Aorta (tissue), 5 donors: ENCODE measurements around the gene PALB2. TPM values are rescaled to one million over a fixed set of nuclear protein-coding genes. Genes with fewer than 3 reads are reported as not detected.

Experiments
- ATAC-seq: fragments of 200-7000 bp; cut with Tn5 transposase; one replicate; pipeline ENCODE4 v1.9.1; 2022; ENCODE audit warnings: moderate library complexity; ENCODE audit not compliant: low FRiP score
- DNase-seq, 2 donors: peaks; one replicate each; pipeline ENCODE4 v3.0.0-alpha.2; 2020
- H3K27ac ChIP-seq, 2 donors: one replicate each; pipeline ENCODE4 v1.5.1; 2013; ENCODE audit warnings: low read length in 2 of 2, mild to moderate bottlenecking in 2 of 2, moderate library complexity in 2 of 2, control low read depth in 1 of 2, inconsistent platforms in 1 of 2, low read depth in 1 of 2
- H3K27me3 ChIP-seq, 2 donors: one replicate each; pipeline ENCODE4 v1.6.1; 2013; ENCODE audit warnings: control low read depth in 1 of 2, low read length in 1 of 2, mild to moderate bottlenecking in 1 of 2, moderate library complexity in 1 of 2; ENCODE audit not compliant: insufficient read depth in 2 of 2, control insufficient read depth in 1 of 2
- H3K36me3 ChIP-seq, 2 donors: one replicate each; pipeline ENCODE4 v1.6.1; 2013; ENCODE audit warnings: control low read depth in 1 of 2, low read length in 1 of 2, mild to moderate bottlenecking in 1 of 2; ENCODE audit not compliant: insufficient read depth in 2 of 2, control insufficient read depth in 1 of 2
- H3K4me1 ChIP-seq, 2 donors: one replicate each; pipeline ENCODE4 v1.6.1; 2013; ENCODE audit warnings: low read length in 2 of 2, control low read depth in 1 of 2, mild to moderate bottlenecking in 1 of 2, moderate library complexity in 1 of 2; ENCODE audit not compliant: insufficient read depth in 2 of 2, control insufficient read depth in 1 of 2
- H3K4me3 ChIP-seq, 2 donors: one replicate each; pipeline ENCODE4 v1.5.1; 2013; ENCODE audit warnings: low read length in 2 of 2, control low read depth in 1 of 2, mild to moderate bottlenecking in 1 of 2
- H3K9me3 ChIP-seq: one replicate; pipeline ENCODE4 v1.6.1; 2013; ENCODE audit warnings: mild to moderate bottlenecking, low read length; ENCODE audit not compliant: control insufficient read depth
- WGBS, 2 donors: extraction: QIAGEN DNeasy Blood & Tissue Kit; methylation state at CpG; one replicate each; pipeline ENCODE4 v1.1.7; 2013; 5-methylcytosine and 5-hydroxymethylcytosine counted together
- intact Hi-C, 2 donors: fragments of 100-400 bp; cut with DNase I; formaldehyde crosslinking; loops; one replicate each; pipeline versions ENCODE4 v1.14.2 to v1.15.0; 2022
- long read RNA-seq, 2 donors: library from polyadenylated mRNA; unstranded; transcript quantifications; one replicate each; pipeline ENCODE4 v2.0.0, GENCODE V29; 2020 to 2021
- polyA plus RNA-seq, 2 donors: library from polyadenylated mRNA; stranded (reverse); fragments of 200-250 nt; gene quantifications; one replicate each; pipeline ENCODE4 v1.2.3, GENCODE V29; 2013
- total RNA-seq, 2 donors: library from RNA; stranded (reverse); fragmentation: NEBNext Ultra II Directional; extraction: Animal tissue kit (Norgen Biotek cat#: 25700); gene quantifications; one replicate each; pipeline ENCODE4 v1.2.1, GENCODE V29; 2021
- donor health status: healthy with polysubstance abuse.
- donor health status: Bipolar disorder and iron deficiency.
- donor health status: DM: no; HTN: no; CAD: no.
- donor health status: DM: no; HTN: no; CAD: no.
- donor health status: DM: yes; HTN: yes; CAD: no.

The PALB2 gene
- total RNA-seq: 1 to 10 TPM; 7.7 to 9.5 TPM
- polyA plus RNA-seq: 10 to 100 TPM in 1 of 2 donors, 1 to 10 TPM in 1; 3.5 to 10.9 TPM
- long read RNA-seq, donor 1, partial matches to known transcripts: 3 of 3 reads
- long read RNA-seq, donor 1, other reads (novel, unspliced or antisense): 0 of 3 reads
- long read RNA-seq, donor 2, partial matches to known transcripts: 2 of 5 reads
- long read RNA-seq, donor 2, other reads (novel, unspliced or antisense): 3 of 5 reads

GRCh38 chr16:23640931-23641765 is at the start of gene PALB2, which contains the start of gene DCTN5:
PALB2 (minus strand) TSS chr16:23641310; CDS start chr16:23641157, 153 bp downstream.
DCTN5 (plus strand) TSS chr16:23641466; CDS start chr16:23641543, 77 bp downstream.
- no peaks in the 10 kb centered on the region for H3K36me3 ChIP-seq
- DNase-seq (peak; percentile 96 to 97), ATAC-seq (peak; percentile 100)
- H3K4me1 ChIP-seq: peaks cover 0 to 2% of the 10 kb centered on the region in 2 donors
- H3K27me3 ChIP-seq: no peaks in the 10 kb centered on the region
- peak within 1 kb of the TSS in 1 of 2 donors; percentile 81 for H3K27ac ChIP-seq
- WGBS, 2 donors: 0% methylated on average over 64 of the region's 64 CpGs
- peak within 1 kb of the TSS; percentile 68 to 96 for H3K4me3 ChIP-seq
- no peaks in the 10 kb centered on the region for H3K9me3 ChIP-seq
- intact Hi-C loops: loop anchor here (2.0 to 5.0 kb wide), 2 partner anchors 46 to 49 kb away; no protein-coding TSS in a partner anchor

DNA sequence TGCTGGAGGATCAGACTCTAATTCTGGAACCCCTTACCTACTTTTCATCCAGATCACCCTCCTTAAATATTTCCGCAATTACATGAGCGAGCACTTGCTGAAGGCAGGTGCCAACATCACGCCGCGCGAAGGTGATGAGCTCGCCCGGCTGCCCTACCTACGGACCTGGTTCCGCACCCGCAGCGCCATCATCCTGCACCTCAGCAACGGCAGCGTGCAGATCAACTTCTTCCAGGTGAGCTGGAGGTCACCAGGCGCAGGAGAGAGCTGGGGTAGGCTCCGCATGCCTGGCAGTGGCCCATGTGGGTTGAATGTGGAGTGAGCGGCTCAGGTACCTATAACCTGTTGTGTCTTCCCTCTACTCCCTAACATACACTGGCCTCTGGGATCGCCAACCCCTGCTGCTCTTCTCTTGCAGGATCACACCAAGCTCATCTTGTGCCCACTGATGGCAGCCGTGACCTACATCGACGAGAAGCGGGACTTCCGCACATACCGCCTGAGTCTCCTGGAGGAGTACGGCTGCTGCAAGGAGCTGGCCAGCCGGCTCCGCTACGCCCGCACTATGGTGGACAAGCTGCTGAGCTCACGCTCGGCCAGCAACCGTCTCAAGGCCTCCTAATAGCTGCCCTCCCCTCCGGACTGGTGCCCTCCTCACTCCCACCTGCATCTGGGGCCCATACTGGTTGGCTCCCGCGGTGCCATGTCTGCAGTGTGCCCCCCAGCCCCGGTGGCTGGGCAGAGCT is 48.5 kb upstream of the PALB2 start:
- no peak for ATAC-seq

GRCh38 chr16:23687034-23687808 is 46.1 kb upstream of the PALB2 start:
- Histone ChIP-seq H3K27ac (no peak overlapping the region), H3K27me3 (no peaks in the 10 kb centered on the region), H3K36me3 (peaks cover 0 to 8% of the 10 kb centered on the region in 2 donors), H3K9me3 (no peaks in the 10 kb centered on the region), H3K4me3 (no peak overlapping the region), H3K4me1 (no peaks in the 10 kb centered on the region)
- WGBS, 2 donors: 95 to 96% methylated on average over 16 of the region's 16 CpGs
- ATAC-seq (no peak), DNase-seq (no peak)
- intact Hi-C loops: no loop called here

More for the DNA sequence above, 48.5 kb upstream of the PALB2 start:
- WGBS, 2 donors: 96 to 97% methylated on average over 36 of the region's 36 CpGs
- Histone ChIP-seq H3K9me3 (no peaks in the 10 kb centered on the region), H3K27me3 (no peaks in the 10 kb centered on the region), H3K4me1 (no peaks in the 10 kb centered on the region), H3K36me3 (peaks cover 0 to 8% of the 10 kb centered on the region in 2 donors), H3K4me3 (no peak overlapping the region), H3K27ac (no peak overlapping the region)
- intact Hi-C loops: no loop called here
- no peak for DNase-seq

DNA sequence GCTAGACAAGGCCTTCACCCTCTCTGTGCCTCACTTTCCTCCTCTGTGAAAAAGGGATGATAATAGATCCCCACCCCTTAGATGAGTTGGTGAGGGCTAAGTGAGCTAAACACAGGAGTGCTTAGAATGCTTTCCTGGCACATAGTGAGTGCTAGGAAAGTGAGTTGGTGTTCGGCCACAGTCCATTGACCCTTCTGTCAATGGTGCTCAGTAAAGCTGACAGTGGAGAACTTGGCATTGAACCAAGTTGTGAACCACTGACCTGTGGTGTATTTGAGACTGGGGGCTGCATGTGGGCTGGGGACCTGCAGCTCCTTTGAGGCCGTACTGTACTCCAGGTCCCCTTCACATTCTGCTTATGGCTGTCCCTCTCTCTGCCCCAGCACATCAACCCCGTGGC is 42.4 kb upstream of the PALB2 start:
- intact Hi-C loops: no loop called here
- Histone ChIP-seq H3K4me3 (no peak overlapping the region), H3K36me3 (peaks cover 0 to 2% of the 10 kb centered on the region in 2 donors), H3K9me3 (no peaks in the 10 kb centered on the region), H3K27me3 (no peaks in the 10 kb centered on the region), H3K27ac (no peak overlapping the region), H3K4me1 (no peaks in the 10 kb centered on the region)
- ATAC-seq (no peak), DNase-seq (no peak)
- WGBS, 2 donors: 92 to 97% methylated on average over 3 of the region's 3 CpGs

- 93 to 94% methylated on average over 1 of the region's 1 CpG for WGBS, 2 donors
- no peaks in the 10 kb centered on the region for H3K4me1 ChIP-seq
- DNase-seq (no peak), ATAC-seq (no peak)
- no peaks in the 10 kb centered on the region for H3K9me3 ChIP-seq
- H3K4me3 ChIP-seq: no peak overlapping the region
- intact Hi-C loops: no loop called here
- H3K27me3 ChIP-seq: no peaks in the 10 kb centered on the region
- H3K36me3 ChIP-seq: no peaks in the 10 kb centered on the region
- no peak overlapping the region for H3K27ac ChIP-seq
These were observed 41.1 kb upstream of the PALB2 start for GRCh38 chr16:23682181-23682580.

GRCh38 chr16:23679986-23680336 is 38.9 kb upstream of the PALB2 start:
- Histone ChIP-seq H3K27me3 (no peaks in the 10 kb centered on the region), H3K9me3 (no peaks in the 10 kb centered on the region), H3K27ac (no peak overlapping the region), H3K36me3 (no peaks in the 10 kb centered on the region), H3K4me1 (no peaks in the 10 kb centered on the region), H3K4me3 (no peak overlapping the region)
- ATAC-seq (no peak), DNase-seq (no peak)
- intact Hi-C loops: no loop called here
- WGBS, 2 donors: 41 to 46% methylated on average over 6 of the region's 6 CpGs

GRCh38 chr16:23679274-23679985 is 38.3 kb upstream of the PALB2 start:
- Histone ChIP-seq H3K27ac (no peak overlapping the region), H3K4me3 (no peak overlapping the region), H3K36me3 (no peaks in the 10 kb centered on the region), H3K4me1 (no peaks in the 10 kb centered on the region), H3K27me3 (no peaks in the 10 kb centered on the region), H3K9me3 (no peaks in the 10 kb centered on the region)
- 14% methylated on average over 24 of the region's 24 CpGs for WGBS, 2 donors
- DNase-seq (no peak), ATAC-seq (no peak)
- intact Hi-C loops: no loop called here
